ENCODE data around the gene CUL5.

DNA sequence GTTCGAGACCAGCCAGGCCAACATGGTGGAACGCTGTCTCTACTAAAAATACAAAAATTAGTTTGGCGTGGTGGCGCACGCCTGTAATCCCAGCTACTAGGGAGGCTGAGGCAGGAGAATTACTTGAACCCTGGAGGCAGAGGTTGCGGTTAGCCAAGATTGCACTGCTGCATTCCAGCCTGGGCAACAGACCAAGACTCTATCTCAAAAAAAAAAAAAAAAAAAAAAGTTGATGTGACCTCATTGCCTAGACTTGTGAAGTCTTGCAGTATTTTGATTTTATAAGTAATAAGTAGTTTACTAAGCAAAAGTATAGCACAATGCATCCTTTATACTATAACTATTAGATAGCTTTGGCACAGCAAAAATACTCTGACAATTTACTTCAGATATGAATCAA, 9.9 kb upstream of the CUL5 start:
- no peak for TF ChIP-seq EZH2 (IDR thresholded peaks at IDR 0.05)
- TF ChIP-seq POLR2AphosphoS5 (IDR thresholded peaks at IDR 0.05; ENCODE audit: borderline replicate concordance, low read depth, low read length) = no peak
- no peak for TF ChIP-seq FOXP2 (optimal IDR thresholded peaks at IDR 0.05; ENCODE audit: control extremely low read depth, extremely low read length, insufficient read depth)

All from SK-N-MC (cell line).